Measurements from ENCODE around the gene EXD1. TPM values are rescaled to one million over a fixed set of nuclear protein-coding genes. Genes with fewer than 3 reads are reported as not detected.

Gene EXD1
- total RNA-seq, 4 donors from 2014 or later: not detected

GRCh38 chr15:41169086-41169485 is 61.5 kb downstream of the EXD1 start:
- no peaks in the 10 kb centered on the region for H3K27me3 ChIP-seq
- H3K9me3 ChIP-seq: no peaks in the 10 kb centered on the region
- no peaks in the 10 kb centered on the region for H3K36me3 ChIP-seq
- DNase-seq (no peak), ATAC-seq (no peak)
- intact Hi-C loops (cut with DNase I; ENCODE audit: low total_unique reads) (no loop called here), in situ Hi-C loops (cut with MboI; ENCODE audit: low sequenced_read_pairs in 4 of 4) (no loop called here)
- H3K4me3 ChIP-seq: no peak overlapping the region
- no peaks in the 10 kb centered on the region for H3K4me1 ChIP-seq
- TF ChIP-seq POLR2A (IDR thresholded peaks at IDR 0.05): no peak
- no peak for TF ChIP-seq CTCF (IDR thresholded peaks at IDR 0.05 in 4 of 5, conservative IDR thresholded peaks at IDR 0.05 in 1 of 5)
- H3K27ac ChIP-seq: no peak overlapping the region

GRCh38 chr15:41161736-41162135 is 68.8 kb downstream of the EXD1 start:
- H3K4me3 ChIP-seq: no peak overlapping the region
- intact Hi-C loops (cut with DNase I; ENCODE audit: low total_unique reads) (no loop called here), in situ Hi-C loops (cut with MboI; ENCODE audit: low sequenced_read_pairs in 4 of 4) (no loop called here)
- H3K36me3 ChIP-seq: no peaks in the 10 kb centered on the region
- TF ChIP-seq POLR2A (IDR thresholded peaks at IDR 0.05): no peak
- TF ChIP-seq CTCF (IDR thresholded peaks at IDR 0.05 in 4 of 5, conservative IDR thresholded peaks at IDR 0.05 in 1 of 5): no peak
- DNase-seq (no peak), ATAC-seq (no peak)
- H3K4me1 ChIP-seq: no peaks in the 10 kb centered on the region
- no peaks in the 10 kb centered on the region for H3K9me3 ChIP-seq
- no peak overlapping the region for H3K27ac ChIP-seq
- H3K27me3 ChIP-seq: no peaks in the 10 kb centered on the region

GRCh38 chr15:41161336-41161735 is 69.2 kb downstream of the EXD1 start:
- Histone ChIP-seq H3K27ac (no peak overlapping the region), H3K36me3 (no peaks in the 10 kb centered on the region), H3K4me1 (no peaks in the 10 kb centered on the region), H3K4me3 (no peak overlapping the region), H3K27me3 (no peaks in the 10 kb centered on the region), H3K9me3 (no peaks in the 10 kb centered on the region)
- ATAC-seq (no peak), DNase-seq (no peak)
- TF ChIP-seq POLR2A (IDR thresholded peaks at IDR 0.05): no peak
- no peak for TF ChIP-seq CTCF (IDR thresholded peaks at IDR 0.05 in 4 of 5, conservative IDR thresholded peaks at IDR 0.05 in 1 of 5)
- intact Hi-C loops (cut with DNase I; ENCODE audit: low total_unique reads) (no loop called here), in situ Hi-C loops (cut with MboI; ENCODE audit: low sequenced_read_pairs in 4 of 4) (no loop called here)

- in situ Hi-C loops (cut with MboI; ENCODE audit: low sequenced_read_pairs in 4 of 4): no loop called here
- no peak overlapping the region for H3K4me3 ChIP-seq
- H3K27ac ChIP-seq: no peak overlapping the region
- DNase-seq (no peak), ATAC-seq (no peak)
- no peaks in the 10 kb centered on the region for H3K36me3 ChIP-seq
- H3K9me3 ChIP-seq: no peaks in the 10 kb centered on the region
- intact Hi-C loops (cut with DNase I; ENCODE audit: low total_unique reads): no loop called here
- H3K4me1 ChIP-seq: no peaks in the 10 kb centered on the region
- no peak for TF ChIP-seq CTCF (IDR thresholded peaks at IDR 0.05 in 4 of 5, conservative IDR thresholded peaks at IDR 0.05 in 1 of 5)
- no peak for TF ChIP-seq POLR2A (IDR thresholded peaks at IDR 0.05)
- no peaks in the 10 kb centered on the region for H3K27me3 ChIP-seq
These were observed 69.8 kb downstream of the EXD1 start for GRCh38 chr15:41160639-41161315.

- H3K4me3 ChIP-seq: no peak overlapping the region
- in situ Hi-C loops (cut with MboI; ENCODE audit: low sequenced_read_pairs in 4 of 4): no loop called here
- ATAC-seq (no peak), DNase-seq (no peak)
- H3K27me3 ChIP-seq: no peaks in the 10 kb centered on the region
- no peaks in the 10 kb centered on the region for H3K9me3 ChIP-seq
- H3K27ac ChIP-seq: no peak overlapping the region
- intact Hi-C loops (cut with DNase I; ENCODE audit: low total_unique reads): no loop called here
- no peaks in the 10 kb centered on the region for H3K4me1 ChIP-seq
- no peaks in the 10 kb centered on the region for H3K36me3 ChIP-seq
- TF ChIP-seq POLR2A (IDR thresholded peaks at IDR 0.05): no peak
- TF ChIP-seq CTCF (IDR thresholded peaks at IDR 0.05 in 4 of 5, conservative IDR thresholded peaks at IDR 0.05 in 1 of 5): no peak
These were observed 76.1 kb downstream of the EXD1 start for GRCh38 chr15:41154412-41154811.
